Fibroblast of lung (primary cell): Measurements from ENCODE around the gene KIAA0232.

Experiments
- EZH2 ChIP-seq: IDR thresholded peaks from 2 replicates; pipeline ENCODE4 v1.5.1; 2012; ENCODE audit warnings: low read length, control low read depth, mild to moderate bottlenecking; ENCODE audit errors: missing control alignments
- TF ChIP-seq, protein P1 (sequence below), 2 donors: IDR thresholded peaks in 1 of 2; conservative IDR thresholded peaks in 1 of 2; 1 replicate in 1 of 2; 2 replicates in 1 of 2; pipeline ENCODE4 v1.5.1; 2011 to 2012; ENCODE audit warnings: low read length in 2 of 2, control low read depth in 1 of 2, inconsistent platforms in 1 of 2, low read depth in 1 of 2, mild to moderate bottlenecking in 1 of 2

DNA sequence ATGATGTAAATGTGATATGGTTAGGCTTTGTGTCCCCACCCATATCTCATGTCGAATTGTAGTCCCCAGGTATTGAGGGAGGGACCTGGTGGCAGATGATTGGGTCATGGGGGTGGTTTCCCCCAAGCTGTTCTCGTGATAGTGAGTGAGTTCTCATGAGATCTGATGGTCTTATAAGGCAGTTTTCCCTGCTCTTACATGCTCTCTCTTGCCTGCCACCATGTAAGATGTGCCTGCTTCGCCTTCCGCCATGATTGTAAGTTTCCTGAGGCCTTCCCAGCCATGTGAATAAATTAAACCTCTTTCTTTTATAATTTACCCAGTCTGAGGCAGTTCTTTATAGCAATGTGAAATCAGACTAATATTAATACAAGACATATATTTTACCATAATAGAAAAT is 42.6 kb upstream of the KIAA0232 start:
- TF ChIP-seq, protein P1, sequence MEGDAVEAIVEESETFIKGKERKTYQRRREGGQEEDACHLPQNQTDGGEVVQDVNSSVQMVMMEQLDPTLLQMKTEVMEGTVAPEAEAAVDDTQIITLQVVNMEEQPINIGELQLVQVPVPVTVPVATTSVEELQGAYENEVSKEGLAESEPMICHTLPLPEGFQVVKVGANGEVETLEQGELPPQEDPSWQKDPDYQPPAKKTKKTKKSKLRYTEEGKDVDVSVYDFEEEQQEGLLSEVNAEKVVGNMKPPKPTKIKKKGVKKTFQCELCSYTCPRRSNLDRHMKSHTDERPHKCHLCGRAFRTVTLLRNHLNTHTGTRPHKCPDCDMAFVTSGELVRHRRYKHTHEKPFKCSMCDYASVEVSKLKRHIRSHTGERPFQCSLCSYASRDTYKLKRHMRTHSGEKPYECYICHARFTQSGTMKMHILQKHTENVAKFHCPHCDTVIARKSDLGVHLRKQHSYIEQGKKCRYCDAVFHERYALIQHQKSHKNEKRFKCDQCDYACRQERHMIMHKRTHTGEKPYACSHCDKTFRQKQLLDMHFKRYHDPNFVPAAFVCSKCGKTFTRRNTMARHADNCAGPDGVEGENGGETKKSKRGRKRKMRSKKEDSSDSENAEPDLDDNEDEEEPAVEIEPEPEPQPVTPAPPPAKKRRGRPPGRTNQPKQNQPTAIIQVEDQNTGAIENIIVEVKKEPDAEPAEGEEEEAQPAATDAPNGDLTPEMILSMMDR (conservative IDR thresholded peaks at IDR 0.05 in 1 of 2, IDR thresholded peaks at IDR 0.05 in 1 of 2; ENCODE audit: low read depth in 1 of 2, low read length in 2 of 2): no peak
- no peak for TF ChIP-seq EZH2
